Activated CD4-positive, alpha-beta T cell treated with anti-CD3 and anti-CD28 coated beads, Interleukin-2, amount 50 U/mL, for 24 hours (primary cell): ENCODE results near the gene MYLK.
"Not testable (repeated sequence)": the region's sequence is repeated elsewhere in the genome, so short reads cannot be mapped to it uniquely, and the experiment has no call there.

Experiments used
- DNase-seq, 2 donors: peaks; one replicate each; pipeline ENCODE4 v3.0.0-alpha.2; 2020; ENCODE audit warnings: low read depth in 1 of 2, low spot score in 1 of 2

The MYLK gene

GRCh38 chr3:123725652-123726400 lies 158.3 kb downstream of the MYLK start:
- no peak for DNase-seq

- no peak for DNase-seq
These were observed 159.8 kb downstream of the MYLK start for GRCh38 chr3:123724306-123724705.

DNA sequence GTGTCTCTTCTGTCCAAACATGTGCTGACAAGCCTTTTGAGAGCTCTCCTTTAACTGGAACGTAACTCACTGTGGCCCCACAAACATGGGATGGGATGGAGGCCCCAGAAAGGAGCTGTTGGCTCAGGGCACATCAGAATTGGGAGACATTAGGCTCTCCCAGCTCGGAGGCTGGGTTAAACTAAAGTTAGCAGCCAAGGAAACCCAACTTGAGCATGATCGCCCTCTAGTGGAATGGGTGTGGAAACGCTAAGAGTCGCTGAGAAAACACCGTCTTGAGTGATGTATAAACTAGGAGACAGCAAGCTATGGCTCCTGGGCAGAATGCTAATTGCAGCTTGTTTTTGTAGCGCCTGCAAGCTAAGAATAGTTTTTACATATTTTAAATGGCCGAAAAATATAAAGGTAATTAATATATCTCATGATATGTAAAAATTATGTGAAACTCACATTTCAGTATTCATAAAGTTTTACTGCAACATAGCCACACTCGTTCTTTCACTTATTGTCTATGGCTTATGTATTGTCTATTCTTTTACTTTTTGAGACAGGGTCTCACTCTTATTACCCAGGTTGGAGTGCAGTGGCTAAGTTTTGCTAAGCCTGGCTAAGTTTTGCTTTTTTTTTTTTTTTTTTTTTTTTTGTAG lies 160.5 kb downstream of the MYLK start:
- DNase-seq = peak; percentile 6 to 42

- DNase-seq = no peak
These were observed 161.1 kb downstream of the MYLK start for GRCh38 chr3:123723070-123723469.

- DNase-seq = no peak
These were observed 161.7 kb downstream of the MYLK start for GRCh38 chr3:123722456-123722855.

DNA sequence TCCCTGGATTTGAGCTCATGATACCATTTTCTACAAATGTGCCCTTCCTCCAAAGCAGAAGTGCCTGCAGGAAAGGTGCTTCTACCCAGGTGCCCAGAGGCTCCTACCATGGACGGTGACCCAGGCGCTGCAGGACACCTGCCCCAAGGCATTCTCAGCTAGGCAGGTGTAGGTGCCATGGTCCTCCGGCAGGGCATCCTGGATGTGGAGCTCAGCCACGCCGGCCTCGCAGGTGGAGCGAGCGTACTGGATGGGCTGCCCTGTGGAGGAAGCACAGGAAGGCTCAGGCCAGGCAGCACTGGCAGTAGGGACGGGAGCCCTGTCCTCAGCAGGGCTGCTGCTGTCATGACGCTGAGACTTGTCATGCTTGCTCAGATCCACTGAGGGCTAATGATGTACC lies 162.1 kb downstream of the MYLK start:
- DNase-seq = no peak

DNA sequence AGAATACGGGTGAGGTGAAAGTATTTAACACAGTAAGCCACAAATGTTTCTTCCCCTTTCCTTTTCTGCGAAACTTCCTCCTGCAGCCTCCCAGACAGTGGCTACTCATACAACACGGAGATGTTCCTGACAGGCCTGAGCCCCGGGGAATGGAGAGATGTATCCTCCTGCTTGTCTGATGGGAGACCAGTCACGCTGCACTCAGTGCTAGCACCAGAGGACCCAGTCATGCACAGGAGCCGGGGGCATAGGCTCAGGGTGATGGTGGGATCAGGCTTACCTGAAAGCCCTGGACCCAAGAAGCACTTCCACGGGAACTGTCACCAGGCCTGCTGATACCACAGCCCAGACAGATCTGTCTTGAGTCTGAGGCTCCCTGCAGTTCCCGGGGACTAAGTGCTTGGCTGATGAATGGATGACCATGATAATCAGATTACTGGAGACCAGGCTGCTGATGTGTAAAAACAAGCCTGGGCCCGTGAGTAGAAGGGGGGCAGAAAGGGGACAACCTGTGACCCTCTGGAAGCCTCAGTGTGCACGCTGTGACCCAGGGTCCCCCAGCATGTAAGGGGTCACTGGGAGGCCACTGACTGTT lies 162.9 kb downstream of the MYLK start:
- DNase-seq = not testable (repeated sequence)

DNA sequence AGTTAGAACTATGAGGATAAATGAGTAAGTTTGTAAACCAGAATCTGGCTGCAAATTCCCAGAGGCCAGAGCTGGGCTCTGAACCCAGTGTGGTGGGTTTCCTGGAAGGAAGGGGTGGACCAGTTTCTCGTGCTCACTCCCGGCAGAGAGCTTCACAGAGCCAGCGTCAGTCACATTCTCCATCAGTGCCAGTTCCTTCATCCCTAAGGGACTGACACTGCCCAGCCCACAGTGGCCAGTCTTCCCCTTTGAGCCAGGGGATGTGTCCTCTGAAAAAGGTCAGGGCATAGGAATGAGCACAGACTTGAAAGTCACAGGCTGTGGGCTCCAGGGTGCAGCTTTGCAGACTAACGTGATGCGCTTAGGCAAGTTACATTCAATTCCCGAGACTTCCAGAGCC lies 163.5 kb downstream of the MYLK start:
- no peak for DNase-seq

GRCh38 chr3:123719862-123720453 lies 164.2 kb downstream of the MYLK start:
- no peak for DNase-seq

- not testable (repeated sequence) for DNase-seq
These were observed 164.9 kb downstream of the MYLK start for GRCh38 chr3:123719061-123719756.

DNA sequence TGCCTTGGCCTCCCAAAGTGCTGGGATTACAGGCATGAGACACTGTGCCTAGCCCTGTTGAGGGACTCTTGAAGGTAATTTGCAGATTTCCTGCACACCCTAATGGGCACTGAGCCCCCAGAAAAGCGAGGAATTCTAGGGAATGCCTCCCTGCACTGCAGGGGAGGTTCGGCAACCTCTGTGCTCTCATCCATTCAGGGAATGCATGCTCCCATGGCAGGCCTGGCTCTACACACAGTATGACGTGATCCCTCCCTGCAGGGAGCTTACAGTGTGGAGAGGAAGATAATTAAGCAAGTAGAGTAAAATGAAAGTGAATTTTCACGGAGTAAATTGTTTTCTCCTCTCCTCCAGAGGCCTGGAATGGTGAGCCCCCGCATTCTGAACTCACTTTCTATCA lies 166.0 kb downstream of the MYLK start:
- DNase-seq = no peak

DNA sequence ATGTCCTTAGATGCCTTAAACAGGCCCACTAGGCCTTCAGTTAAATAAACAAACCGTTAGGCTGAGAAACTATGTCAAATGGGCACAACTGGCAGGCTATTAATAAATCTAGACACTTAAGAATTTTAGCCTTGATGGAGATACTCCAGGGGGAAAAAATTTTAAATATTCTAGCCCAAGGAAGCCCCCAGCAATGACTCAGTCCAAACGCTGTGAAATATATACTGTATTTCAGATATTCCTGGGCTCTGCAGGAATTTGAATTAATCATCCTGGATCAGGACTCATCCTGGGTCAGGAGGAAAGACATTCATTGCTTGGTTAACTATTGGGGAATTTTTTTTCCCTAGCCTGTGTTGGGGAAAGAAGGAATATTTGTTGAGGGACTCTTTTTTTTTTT lies 166.7 kb downstream of the MYLK start:
- not testable (repeated sequence) for DNase-seq

DNA sequence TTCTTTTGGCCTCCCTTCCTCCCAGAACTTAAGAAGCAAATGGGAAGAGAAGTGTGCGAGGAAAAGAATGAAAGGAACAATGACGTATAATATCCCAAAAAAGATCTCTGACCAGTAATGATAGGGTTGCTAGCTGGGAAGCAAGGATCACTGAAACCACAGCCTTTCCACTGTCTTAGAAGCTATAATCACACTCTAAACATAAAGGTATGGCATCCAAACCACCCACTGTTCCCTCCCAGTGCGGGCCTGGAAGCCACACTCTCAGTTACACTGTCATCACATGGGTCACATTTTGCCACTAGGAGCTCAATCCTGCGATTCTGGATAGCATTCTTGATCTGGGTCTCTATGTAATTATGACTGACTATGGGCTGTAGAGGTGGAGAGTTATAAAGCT lies 167.7 kb downstream of the MYLK start:
- no peak for DNase-seq

DNA sequence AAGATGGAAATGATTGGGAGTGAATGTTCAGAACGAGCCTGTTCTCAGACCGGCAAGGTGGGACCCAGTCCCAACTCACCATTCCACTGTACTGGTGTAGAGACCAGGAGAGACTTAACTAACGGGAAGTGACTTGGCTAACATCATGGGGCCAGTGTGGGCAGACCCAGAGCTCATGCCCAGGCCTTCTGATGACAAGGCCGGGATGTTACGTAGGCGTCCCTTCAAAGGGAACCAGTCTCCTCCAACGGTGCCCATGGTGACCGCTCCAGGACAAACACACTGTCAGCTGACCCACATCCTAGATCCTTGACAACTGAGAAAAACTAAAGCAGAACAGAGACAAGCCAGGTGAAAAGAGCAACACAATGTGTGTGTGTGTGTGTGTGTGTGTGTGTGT lies 170.9 kb downstream of the MYLK start:
- no peak for DNase-seq

DNA sequence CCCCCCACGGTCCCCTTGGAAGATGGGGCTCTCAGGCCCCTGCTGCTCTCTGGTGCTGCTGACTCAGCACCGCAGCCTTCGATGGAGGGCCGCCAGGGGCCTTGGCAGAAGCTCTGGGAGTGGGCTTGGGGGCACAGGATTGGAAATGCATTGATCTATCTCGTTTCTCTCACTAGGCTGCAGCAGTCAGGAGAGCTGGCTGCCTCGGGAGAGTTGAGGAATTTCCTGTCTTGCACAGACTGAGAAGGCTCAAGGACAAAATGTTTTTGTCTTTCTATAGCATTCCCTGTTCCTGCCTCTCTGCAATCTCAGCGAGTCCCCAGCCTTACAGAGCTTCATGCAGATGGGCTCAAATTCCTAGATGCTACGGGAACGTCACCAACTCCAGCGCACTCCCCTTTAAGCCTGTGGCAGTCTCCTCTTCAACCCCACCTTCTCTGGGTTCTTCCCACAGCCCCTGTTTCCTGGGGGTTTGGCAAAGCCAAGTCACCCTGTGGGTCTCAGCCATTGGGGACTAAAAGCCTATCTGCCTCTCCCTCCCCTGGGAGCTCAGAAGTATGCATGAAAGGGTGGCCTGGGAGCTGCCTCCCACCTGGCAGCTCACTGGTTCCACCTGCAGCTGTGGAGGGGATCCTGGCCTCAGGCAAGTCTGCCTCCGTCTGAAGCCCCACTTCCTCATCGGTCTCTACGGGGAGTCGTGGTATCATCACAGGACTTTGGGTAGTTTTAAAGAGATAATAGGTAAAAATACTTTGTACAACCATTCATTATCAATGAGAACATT lies 171.9 kb downstream of the MYLK start:
- DNase-seq = no peak

- DNase-seq = no peak
These were observed 172.8 kb downstream of the MYLK start for GRCh38 chr3:123711356-123711755.

- no peak for DNase-seq
These were observed 175.6 kb downstream of the MYLK start for GRCh38 chr3:123708531-123708930.

- not testable (repeated sequence) for DNase-seq
These were observed 176.5 kb downstream of the MYLK start for GRCh38 chr3:123707641-123708040.

DNA sequence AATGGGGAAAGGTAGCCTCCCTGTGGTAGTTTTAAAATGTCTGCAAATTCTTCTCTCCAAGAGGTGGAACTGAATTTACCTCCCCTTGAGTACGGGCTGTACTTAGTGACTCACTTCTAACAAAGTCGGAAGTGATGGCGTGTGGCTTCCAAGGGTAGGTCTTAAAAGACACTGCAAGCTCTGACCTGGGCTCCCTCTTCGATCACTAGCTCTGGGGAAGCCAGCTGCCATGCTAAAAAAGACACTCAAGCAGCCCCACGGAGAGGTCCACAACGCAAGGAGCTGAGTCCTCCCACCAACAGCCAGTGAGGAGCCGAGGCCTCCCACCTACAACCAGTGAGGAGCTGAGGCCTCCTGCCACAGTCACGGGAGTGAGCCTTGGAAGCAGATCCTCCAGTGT lies 177.3 kb downstream of the MYLK start:
- DNase-seq = no peak

DNA sequence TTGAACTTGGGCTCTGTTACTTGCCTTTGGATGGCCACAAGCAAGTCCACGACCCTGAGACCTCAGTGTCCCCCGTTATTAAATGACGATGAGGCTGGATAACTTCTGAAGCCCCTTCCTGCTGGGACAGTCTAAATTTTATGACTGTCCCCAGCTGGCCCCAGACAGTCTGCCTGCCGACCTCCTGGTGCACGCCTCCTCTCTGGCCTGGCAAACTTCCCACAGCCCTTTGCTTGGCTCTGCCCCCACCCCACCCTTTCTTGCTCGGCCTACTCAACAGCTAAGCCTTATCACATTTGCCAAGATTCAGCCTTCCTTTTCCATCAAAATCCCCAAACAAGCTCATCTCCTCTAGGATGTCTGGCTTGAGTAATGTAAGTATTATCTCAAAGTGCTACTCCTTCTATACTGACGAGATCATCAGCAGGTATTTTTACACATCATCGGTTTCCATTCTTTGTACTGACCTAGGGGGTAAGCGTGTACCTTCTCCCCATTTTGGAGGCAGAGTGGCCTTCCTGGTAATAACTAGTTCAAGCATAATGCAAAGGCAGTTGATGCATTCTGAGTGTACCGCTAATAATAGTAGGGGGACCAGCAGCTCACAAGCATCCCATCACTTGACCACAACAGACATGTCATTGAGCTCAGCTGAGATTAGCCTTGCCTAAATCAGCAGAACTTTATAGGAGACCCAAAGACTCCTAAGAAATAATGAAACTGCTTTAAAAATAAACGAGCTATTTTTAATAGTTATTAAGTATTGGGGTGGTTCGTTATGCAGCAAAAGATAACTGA lies 178.4 kb downstream of the MYLK start:
- no peak for DNase-seq
